ENCODE measurements around the gene EDC4.

DNA sequence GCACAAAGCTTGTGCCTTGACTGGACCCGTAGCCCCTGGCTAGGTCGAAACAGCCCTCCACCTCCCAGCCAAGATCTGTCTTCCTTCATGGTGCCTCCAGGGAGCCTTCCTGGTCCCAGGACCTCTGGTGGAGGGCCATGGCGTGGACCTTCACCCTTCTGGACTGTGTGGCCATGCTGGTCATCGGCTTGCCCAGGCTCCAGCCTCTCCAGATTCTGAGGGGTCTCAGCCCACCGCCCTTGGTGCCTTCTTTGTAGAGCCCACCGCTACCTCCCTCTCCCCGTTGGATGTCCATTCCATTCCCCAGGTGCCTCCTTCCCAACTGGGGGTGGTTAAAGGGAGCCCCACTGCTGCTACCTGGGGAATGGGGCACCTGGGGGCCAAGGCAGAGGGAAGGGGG, 55.3 kb downstream of the EDC4 start:
- TF ChIP-seq, protein P1, sequence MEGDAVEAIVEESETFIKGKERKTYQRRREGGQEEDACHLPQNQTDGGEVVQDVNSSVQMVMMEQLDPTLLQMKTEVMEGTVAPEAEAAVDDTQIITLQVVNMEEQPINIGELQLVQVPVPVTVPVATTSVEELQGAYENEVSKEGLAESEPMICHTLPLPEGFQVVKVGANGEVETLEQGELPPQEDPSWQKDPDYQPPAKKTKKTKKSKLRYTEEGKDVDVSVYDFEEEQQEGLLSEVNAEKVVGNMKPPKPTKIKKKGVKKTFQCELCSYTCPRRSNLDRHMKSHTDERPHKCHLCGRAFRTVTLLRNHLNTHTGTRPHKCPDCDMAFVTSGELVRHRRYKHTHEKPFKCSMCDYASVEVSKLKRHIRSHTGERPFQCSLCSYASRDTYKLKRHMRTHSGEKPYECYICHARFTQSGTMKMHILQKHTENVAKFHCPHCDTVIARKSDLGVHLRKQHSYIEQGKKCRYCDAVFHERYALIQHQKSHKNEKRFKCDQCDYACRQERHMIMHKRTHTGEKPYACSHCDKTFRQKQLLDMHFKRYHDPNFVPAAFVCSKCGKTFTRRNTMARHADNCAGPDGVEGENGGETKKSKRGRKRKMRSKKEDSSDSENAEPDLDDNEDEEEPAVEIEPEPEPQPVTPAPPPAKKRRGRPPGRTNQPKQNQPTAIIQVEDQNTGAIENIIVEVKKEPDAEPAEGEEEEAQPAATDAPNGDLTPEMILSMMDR (IDR thresholded peaks at IDR 0.05; ENCODE audit: insufficient read depth, low read length, poor library complexity, severe bottlenecking) = no peak
- no peak for TF ChIP-seq EZH2phosphoT487 (conservative IDR thresholded peaks at IDR 0.05; ENCODE audit: low read length)

All from SU-DHL-6 (cell line).